ENCODE data around the gene ZFP92.
A peak's percentile ranks its signal among the peaks of the same experiment; 100 is the strongest.
"Not testable (repeated sequence)": the region's sequence is repeated elsewhere in the genome, so short reads cannot be mapped to it uniquely, and the experiment has no call there.

The ZFP92 gene

DNA sequence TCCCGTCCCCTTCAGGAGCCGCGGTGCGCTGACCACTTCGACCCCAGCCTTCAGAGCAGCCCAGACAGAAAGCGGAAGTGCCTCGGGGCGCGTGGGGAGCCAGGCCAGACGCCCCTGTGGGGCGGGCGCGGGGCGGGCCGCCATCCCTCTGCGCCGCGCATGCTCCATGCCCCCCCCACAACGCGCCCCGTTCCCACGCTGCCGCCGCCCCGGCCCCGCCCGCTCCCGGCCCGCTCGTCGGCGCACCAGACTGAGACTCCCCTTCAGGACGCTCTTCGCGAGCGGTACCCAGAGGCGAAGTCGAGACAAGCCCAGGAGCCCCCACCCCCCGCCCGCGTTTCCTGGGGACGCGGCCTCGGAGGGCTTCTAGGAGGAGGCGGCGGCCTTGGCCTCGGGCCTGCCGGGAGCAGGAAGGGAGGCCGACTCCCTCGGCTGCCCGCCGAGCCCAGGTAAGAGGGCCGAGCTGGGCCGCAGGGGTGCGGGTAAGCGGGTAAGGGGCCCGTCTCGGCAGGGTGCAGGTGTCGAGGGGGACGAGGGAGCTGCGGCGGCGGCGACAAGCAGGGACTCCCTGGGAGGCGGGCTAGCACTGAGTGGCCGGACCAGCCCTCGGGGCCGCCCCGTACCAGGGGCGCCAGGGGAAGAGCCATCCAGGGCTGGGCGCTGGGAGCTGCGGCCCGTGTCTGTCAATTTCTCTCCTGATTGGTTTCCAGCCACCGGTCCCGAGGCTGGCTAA is at the start of gene ZFP92:
Gene ZFP92, plus strand, starts transcription at position 218 of the 733 bp plus-strand sequence. CDS start 6,851 bp downstream, outside the sequence.
- DNase-seq: no peak

DNA sequence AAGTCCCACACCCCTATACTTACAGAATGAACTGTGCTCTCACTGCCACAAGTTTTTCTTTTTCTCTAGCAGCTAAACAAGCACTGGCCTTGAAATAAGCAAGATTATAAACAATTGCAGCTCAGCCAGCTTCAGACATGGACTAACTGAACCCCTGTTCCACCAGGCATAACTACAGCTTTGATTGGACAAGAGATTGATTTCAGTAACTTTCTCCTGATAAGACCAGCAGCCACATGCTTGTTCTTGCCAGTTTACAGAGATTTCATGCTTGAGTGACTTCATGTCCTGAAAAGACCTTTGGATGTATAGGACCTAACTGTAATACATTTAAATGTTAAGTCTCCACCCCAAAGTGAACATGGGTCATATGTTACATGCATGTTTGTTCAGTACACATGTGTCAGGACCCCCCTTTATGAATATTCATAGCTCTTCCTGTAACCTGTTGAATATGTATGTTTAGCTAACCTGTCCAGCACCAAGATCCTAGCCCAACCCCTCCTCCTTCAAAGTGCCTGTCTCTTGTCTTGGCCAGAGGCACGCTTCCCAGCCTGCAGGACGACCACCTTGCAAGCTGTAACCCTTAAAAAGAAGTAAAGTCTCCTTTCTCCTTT is 49.4 kb upstream of the ZFP92 start:
- no peak for DNase-seq

DNA sequence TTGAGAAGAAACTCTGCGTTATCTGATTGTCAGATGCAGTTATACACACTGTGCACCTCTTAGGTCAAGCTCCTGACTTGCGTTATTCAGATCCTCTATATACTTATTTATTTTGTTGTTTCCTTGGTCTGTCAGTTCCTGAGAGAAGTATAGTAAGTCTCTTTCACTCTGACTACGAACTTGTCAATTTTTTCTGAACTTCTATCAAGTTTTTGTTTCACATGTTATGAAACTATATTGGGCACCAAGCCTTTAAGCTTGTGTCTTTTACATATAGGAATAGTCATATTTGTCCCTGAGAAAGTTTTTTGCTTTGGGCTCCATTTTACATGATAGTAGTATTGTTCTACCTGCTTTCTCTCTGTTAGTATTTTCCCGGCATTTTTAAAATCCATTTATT is 45.6 kb upstream of the ZFP92 start:
- no peak for DNase-seq

DNA sequence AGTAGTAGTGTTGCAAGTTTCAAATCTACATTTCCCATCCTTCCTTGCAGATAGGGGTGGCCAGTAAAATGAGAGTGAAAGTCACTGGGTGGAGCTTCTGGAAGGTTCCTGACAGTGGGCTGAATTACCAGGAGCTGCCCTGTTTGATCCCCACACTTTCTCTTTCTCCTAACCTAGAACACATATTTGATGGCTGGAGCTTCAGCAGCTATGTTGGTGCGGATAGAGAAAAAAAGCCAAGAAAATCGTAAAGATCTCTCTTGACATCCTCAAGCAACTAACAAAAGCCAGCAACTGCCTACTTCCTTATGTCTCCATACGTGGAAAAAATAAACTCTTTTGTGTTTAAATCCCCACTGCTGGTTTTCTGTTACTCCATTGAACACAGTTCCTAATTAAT is 45.2 kb upstream of the ZFP92 start:
- DNase-seq: no peak

- no peak for DNase-seq
Observed at GRCh38 chrX:153366878-153367538, 44.3 kb upstream of the ZFP92 start.

GRCh38 chrX:153370293-153371055 is 40.8 kb upstream of the ZFP92 start:
- DNase-seq: no peak

GRCh38 chrX:153371256-153371655 is 40.0 kb upstream of the ZFP92 start:
- no peak for DNase-seq

- no peak for DNase-seq
Observed at GRCh38 chrX:153372949-153373348, 38.3 kb upstream of the ZFP92 start.

DNA sequence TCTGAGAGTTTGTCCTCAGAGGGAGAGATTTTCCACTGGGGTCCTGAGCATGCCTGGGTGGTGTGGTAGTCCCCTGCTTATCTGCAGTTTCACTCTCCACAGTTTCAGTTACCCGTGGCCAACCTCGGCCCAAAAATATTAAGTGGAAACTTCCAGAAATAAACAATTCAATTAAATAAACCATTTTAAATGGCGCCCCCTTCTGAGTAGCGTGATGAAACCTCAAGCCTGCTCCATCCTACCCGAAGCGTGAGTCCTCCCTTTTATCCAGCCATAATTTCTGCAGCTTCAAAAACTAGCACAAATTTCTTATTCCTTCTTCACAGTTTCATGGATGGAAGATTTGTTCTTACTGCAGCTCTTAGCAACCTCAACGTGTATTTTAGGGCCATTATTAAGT is 36.8 kb upstream of the ZFP92 start:
- DNase-seq: no peak

- no peak for DNase-seq
Observed at GRCh38 chrX:153375571-153375970, 35.7 kb upstream of the ZFP92 start.

DNA sequence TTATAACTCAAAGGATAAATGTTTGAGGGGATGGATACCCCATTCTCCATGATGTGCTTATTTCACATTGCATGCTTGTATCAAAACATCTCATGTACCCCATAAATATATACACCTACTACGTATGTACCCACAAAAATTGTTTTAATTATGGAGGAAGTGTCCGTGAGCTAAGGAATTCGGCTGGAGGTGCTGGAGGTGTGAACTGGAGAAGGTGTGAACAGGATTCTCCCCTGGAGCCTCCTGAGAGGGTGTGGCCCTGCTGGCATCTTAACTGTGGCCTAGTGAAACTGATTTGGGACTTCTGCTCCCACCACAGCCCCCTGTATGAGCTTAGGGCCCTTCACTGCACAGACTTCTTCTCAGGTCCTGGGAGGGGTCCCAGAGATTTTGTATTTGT is 33.5 kb upstream of the ZFP92 start:
- no peak for DNase-seq

DNA sequence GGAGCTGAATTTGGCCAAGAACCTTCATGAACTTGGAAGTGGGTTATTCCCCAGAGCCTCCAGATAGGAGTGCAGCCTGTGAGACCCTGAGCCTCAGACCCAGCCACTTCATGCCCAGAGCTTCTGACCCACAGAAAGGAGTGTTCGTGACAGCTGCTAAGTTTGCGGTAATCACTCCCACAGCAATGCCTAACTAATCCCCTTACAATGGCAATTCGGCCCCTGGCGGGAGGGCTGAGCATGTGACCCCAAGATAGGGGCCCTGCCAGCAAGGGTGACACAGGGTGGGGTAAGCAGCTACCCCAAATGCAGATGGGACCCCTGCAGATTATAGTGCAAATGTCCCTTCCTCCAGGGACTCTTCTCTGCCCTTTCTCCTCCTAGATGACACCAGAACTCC is 32.7 kb upstream of the ZFP92 start:
- no peak for DNase-seq

- DNase-seq: no peak
Observed at GRCh38 chrX:153379508-153379907, 31.8 kb upstream of the ZFP92 start.

GRCh38 chrX:153379971-153380581 is 31.2 kb upstream of the ZFP92 start:
- no peak for DNase-seq

- no peak for DNase-seq
Observed at GRCh38 chrX:153380691-153381090, 30.6 kb upstream of the ZFP92 start.

GRCh38 chrX:153381684-153382532 is 29.4 kb upstream of the ZFP92 start:
- no peak for DNase-seq

DNA sequence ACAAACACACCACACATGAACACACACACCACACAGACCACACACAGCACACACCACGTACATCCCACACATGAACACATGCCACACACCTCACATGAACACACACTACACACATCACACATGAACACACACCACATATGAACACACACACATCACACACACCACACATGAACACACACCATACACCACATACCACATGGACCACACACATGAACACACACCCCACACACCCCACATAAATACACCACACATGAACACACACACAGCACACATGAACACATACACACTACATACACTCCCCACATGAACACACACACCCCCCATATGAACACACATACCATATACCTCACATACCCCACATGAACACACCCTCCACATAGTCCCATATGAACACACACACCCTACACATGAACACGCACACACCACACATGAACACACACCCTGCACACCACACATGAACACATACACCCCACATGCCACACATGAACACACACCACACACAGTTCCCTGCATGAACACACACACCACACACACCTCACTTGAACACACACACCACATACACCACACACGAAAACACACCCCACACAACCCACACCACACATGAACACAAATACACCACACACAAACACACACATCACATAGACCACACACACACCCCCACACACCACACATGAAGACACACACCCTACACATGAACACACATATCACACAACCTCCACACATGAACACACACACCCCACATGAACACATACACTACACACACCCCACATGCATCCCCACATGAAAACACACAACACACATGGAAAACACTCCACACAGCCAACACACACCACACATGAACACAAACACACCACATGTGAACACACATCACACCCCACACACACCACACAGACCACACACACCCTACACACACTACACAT is 28.4 kb upstream of the ZFP92 start:
- DNase-seq: no peak

DNA sequence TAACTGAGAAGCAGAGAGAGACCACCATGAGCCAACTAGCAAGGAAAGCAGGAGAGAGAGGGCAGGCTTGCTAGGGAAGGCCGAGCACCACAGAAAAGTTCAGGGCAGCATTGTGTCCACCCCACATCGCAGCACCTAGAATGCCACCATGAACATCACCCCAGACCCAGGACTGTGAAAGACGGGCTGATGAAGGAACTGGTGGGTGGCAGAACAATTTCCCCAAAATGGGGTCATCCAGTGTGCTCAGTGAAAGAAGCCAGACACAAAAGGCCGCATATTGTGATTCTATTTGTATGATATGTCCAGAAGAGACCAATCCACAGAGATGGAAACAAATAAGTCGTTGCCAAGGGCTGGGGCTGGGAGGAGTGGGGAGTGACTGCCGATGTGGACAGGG is 26.9 kb upstream of the ZFP92 start:
- DNase-seq: peak; percentile 37

- DNase-seq: not testable (repeated sequence)
Observed at GRCh38 chrX:153384973-153385372, 26.3 kb upstream of the ZFP92 start.

DNA sequence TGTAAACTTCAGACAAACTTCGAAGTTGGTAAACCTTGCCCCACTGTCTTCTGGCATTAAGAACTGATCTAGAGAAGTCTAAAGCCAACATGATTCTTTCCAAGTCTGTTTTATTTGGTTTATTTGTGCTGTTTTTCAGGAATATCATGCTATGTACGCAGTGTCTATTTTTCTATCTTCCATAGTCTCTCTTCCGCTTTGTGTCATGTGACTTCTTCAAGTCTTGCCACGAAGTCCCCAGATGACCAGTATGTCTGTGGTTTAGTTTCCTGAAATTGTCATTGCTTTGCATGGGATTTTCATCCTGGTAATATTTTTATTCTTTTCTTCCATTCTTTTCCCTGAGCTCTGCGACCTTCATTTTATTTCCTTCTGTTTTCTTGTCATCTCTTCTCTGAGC is 25.2 kb upstream of the ZFP92 start:
- DNase-seq: no peak

DNA sequence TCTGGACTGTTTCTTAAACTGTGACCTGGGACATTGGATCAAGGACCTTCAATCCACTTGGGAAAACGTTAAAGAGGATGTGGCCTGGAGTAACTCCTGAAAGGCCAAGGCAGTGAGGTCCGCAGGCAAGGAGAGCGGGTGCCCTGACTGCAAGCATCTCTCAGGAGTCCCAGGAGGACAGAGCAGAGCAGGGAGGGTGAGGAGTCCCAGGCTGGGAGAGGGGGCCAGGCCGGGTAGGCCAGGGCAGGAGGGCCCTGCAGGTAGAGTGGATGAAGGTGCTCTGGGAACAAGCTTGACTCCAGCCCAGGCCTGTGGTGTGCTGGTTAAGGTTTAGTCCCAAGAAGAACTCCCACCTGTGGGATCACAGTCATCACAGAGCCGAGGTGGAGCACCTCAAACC is 23.9 kb upstream of the ZFP92 start:
- DNase-seq: no peak

Measured in islet precursor cell (in vitro differentiated cells).